NCI-H1694 treated with DMSO at 0.1 percent for 48 hours (cell line): ENCODE measurements around the gene ACVRL1.
A peak's percentile ranks its signal among the peaks of the same experiment; 100 is the strongest.

Experiments used
- DNase-seq: peaks from one replicate; lab custom pipeline; 2025; lab: John Stamatoyannopoulos, UW

Gene ACVRL1

GRCh38 chr12:51943346-51943745 lies 36.0 kb downstream of the ACVRL1 start:
- DNase-seq = no peak

- no peak for DNase-seq
Observed at GRCh38 chr12:51944608-51945233, 37.4 kb downstream of the ACVRL1 start.

DNA sequence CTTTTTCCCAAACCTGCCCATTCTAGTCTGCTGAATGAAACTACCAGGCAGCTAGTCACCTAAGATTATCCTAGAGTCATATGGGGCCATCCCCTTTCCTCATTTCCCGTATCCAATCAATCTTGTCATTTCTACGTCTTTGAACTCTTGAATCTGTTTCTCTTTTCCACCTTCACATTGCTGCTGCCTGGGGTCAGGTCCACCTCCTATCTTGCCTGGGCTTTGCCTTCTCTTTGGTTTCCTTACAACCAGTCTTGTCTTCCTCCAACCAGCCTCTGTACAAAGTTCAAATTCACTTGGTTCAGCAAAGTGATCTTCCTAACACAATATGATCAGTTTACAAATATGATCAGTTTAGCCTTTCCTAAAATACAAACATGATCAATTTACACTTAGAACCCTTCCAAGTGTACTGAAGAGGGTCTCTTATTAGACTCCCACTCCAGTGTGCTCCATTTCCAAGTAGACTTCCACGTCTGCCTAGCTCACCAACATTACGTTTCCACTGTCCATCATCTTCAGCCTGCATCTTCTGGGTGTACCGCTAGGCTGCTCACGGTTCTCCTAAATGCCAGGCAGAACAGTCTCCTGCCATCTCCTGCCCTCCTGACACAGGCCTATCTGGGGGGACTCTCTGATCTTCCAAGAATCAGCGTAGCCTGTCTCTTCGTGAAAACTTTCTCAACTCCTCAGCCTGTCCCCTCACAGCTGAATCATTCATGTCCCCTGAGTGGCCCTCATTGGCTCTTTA lies 40.1 kb downstream of the ACVRL1 start:
- no peak for DNase-seq

DNA sequence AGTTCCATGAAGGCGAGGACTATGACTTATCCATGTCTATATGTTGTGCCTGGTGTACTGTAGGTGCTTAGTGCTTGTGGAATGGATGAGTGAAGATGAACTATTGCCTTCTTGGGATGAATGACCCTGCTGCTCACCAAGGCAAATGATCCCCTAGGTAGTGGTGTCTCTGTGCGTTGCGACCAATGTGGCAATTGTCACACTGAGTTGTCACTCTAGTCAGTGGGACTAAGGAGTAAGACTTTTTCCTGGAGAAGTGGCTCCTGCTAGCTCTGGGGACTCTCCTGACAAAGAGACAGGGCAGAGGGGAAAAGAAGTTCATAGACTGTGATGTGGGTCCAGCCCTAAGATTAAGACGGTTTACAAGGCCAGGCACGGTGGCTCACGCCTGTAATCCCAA lies 40.8 kb downstream of the ACVRL1 start:
- no peak for DNase-seq

GRCh38 chr12:51949342-51950030 lies 42.2 kb downstream of the ACVRL1 start:
- no peak for DNase-seq

GRCh38 chr12:51950682-51951198 lies 43.4 kb downstream of the ACVRL1 start:
- no peak for DNase-seq

- DNase-seq = peak; percentile 54
Observed at GRCh38 chr12:51951199-51951842, 44.0 kb downstream of the ACVRL1 start, which contains the start of gene ACVR1B. TSS of gene ACVR1B (plus strand) at chr12:51951699. CDS start at chr12:51951744, 45 bp downstream.

DNA sequence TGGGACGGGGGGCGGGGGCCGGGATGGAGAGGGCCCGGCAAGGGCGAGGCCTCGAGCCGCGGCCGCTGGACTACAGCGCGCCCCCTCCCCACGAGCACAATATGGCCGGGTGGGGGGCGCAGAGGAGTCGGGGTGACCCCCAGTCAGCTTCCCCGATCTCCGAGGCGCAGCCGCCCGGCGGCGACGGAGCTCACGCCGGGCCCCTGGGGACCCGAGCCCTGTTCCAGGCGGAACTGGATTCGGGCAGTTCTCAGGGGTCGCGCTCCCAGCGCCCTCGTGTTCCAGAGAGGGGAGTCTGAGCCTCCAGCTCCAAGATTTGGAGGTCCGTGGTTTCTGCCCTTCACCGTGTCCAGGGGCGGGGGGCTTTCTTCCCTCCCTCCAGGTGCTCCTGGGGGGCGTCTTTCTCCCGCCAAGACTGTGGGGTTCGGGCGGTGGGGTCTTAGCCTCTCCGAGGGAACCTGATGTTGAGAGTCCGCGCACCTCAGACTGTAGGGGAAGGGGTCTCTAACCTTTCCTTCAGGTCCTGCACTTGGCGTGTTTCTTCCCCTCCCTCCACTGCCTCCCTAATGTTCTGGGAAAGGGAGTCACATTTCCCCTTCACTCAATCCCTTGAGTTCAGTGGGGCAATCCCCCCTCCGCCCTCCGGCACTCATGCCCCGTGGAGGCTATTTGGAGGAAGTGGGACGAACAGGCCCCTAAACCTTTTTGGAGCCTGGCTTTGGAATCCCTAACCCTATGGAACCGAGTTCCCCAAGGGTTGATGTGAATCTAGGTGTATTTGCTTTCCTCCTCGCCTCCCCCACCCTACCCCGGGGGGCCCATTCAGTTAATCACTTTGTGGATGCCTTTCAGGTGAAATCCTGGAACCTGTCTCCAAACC lies 44.8 kb downstream of the ACVRL1 start:
- no peak for DNase-seq

DNA sequence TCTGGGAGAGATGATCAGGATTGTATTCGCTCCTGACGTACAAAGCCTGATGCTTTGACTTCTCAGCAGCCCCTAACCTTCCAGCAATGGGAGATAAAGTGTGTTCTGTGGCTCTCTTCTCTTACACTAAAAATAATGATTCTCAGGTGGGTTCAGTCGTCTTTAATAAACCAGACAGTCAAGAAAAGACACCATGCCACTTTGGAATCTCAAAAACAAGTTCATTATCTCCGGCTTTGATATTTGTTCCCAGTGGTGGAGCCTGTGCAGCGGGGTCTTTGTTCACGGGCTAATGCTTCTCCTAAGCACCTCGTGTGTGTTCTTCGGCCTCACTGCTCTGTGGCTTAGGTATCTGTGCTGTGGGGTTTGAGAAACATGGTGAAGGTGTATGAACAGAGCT lies 45.8 kb downstream of the ACVRL1 start:
- DNase-seq = no peak

GRCh38 chr12:51953864-51954263 lies 46.6 kb downstream of the ACVRL1 start:
- DNase-seq = no peak

- DNase-seq = no peak
Observed at GRCh38 chr12:51954561-51955361, 47.5 kb downstream of the ACVRL1 start.

DNA sequence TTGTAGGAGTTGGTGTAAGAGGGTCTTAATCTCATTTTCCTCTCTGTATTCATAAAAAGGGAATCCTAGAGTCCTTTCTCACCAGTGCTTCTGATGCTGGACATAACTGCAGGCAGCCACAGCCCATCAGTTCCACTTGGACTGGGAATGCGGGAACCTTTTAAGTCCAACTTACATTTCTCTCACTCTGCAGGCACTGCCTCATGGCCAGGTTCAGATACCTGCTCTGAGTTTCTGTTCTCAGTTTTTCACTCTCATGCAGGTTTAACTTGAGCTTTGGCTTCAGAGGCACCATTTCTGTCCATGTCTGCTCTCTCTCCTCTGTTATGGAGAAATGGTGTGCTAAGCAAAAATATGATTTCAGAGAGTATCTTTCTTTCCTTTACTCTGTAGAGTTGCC lies 48.4 kb downstream of the ACVRL1 start:
- DNase-seq = no peak

DNA sequence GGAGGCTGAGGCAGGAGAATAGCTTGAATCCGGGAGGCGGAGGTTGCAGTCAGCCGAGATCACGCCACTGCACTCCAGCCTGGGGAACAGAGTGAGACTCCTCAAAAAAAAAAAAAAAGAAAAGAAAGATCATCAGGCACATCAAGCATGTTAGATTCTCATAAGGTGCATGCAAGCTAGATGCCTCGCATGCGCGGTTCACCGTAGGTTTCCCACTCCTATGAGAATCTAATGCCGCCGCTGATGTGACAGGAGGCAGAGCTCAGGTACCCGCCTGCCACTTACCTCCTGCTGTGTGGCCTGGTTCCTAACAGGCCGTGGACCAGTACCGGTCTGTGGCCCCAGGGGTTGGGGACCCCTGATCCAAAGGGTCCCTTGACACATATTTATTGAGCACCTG lies 51.2 kb downstream of the ACVRL1 start:
- no peak for DNase-seq

- no peak for DNase-seq
Observed at GRCh38 chr12:51959211-51959610, 51.9 kb downstream of the ACVRL1 start.

- no peak for DNase-seq
Observed at GRCh38 chr12:51959921-51960320, 52.6 kb downstream of the ACVRL1 start.

DNA sequence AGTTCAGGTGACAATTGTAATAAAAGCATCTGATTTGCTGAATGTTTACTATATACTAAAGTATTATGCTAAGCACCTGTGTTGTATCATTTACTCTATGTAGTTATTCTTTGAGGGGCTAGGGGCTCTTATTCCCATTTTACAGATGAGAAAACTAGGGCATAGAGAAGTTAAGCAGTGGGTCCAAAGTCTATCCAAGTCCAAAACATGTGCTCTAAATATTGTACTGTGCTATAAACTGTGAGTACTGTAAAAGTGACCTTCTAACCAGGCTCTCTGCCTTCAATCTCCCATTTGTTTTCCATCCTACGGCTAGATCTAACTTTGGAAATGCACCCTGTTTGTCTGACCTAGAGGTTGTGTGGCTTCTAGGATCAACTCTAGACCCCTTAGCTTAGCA lies 53.2 kb downstream of the ACVRL1 start:
- no peak for DNase-seq

GRCh38 chr12:51960890-51961289 lies 53.6 kb downstream of the ACVRL1 start:
- DNase-seq = no peak

- no peak for DNase-seq
Observed at GRCh38 chr12:51961834-51962233, 54.5 kb downstream of the ACVRL1 start.

DNA sequence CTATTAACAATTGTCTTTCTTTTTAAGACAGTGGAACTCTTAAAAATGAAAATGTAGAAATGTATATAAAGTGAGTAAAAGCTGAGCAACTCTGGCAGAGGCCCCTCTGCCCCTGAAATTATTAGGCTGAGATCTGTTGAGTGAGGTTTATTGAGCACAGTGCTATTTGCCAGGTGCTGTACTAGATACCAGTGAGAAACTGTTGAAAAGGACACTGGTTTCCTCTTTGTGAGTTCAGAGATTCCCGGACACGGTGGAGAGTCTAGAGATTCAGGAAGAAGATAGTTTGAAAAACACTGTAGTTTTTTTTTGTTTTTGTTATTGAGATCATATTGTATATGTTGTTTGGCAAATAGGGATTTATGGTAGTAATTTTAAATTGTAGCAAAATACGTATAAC lies 55.4 kb downstream of the ACVRL1 start:
- no peak for DNase-seq

- DNase-seq = no peak
Observed at GRCh38 chr12:51963477-51963876, 56.2 kb downstream of the ACVRL1 start.

DNA sequence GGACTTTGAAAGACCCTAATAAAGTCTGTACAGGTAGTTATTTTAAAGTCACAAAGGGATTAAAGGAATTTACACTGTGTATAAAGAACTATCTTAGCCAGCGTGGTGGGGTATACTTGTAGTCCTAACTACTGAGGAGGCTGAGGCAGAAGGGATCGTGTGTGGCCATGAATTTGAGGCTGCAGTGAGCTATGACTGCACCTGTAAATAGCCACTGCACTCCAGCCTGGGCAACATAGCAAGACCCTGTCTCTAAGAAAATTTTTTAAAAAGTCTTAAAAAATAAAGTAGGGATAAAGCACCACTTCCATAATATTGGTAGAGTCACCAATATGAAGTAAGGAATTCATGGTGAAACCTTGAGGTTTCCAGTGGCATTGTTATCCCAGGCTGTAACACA lies 62.3 kb downstream of the ACVRL1 start:
- DNase-seq = no peak
